ENCODE results near the gene EYA2.
"Not testable (repeated sequence)": the region's sequence is repeated elsewhere in the genome, so short reads cannot be mapped to it uniquely, and the experiment has no call there.

Gene EYA2

DNA sequence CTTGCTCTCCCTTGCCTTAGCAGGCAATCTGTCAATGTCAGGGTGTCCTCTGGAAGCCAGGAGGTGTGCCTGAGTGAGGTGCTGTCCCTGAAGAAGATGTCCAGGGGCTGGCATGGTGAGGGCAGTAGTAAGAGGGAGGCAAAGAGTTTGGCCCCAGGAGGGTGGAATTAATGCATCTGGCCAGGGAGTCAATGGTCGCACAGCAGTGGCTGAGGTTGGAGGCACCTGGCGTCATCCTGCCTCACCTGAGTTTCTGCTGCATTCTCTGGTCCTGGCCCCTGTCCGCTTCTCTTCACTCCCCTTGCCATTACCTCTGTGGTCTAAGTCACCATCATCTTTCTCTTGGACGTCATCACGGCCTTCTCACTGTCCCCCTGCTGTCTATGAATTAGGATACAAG is 255.3 kb downstream of the EYA2 start:
- DNase-seq = no peak

DNA sequence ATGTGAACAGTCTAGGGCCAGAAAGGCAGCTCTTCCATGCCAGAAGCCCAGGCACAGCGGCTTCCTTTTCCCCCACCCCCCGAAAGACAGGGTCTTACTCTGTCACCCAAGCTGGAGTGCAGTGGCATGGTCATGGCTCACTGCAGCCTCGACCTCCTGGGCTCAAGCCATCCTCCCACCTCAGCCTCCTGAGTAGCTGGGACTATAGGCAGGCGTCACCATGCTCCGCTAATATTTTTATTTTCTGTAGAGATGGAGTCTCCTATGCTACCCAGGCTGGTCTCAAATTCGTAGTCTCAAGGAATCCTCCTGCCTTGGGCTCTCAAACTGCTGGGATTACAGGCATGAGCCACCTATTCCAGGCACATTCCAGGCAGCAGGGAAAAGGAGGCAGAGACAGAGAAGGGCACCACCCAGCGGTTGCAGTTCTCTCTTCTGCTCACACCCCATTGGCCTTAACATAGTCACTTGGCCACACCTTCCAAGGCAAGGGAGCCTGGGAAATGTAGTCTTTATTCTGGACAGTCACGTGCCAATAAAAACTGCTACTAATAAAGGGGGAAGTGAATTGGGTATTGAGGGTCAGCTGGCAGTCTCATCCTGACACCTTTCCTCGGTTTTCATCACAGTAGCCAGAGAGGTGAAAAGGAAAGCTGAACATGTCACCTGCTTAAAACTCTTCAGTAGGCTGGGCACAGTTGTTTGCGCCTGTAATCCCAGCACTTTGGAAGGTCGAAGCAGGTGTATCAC is 255.9 kb downstream of the EYA2 start:
- DNase-seq = no peak

DNA sequence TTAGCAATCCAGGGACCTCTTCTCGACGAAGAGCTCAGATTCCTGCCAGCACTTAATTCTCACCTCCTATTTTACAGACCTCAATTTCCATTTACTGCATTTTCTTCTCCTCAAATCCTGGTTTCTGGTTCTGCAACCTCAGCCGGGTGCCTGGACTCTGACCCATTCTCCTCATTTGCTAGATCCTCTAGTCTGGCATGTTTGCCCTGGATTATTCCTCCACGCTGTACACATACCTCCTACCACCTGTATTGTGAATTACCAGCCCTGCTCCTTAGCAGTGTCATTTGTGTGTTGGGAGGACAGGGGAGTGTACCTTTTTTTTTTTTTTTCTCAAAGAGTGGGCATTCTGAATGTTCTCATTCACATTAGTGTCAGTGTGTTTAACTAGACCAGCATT is 257.4 kb downstream of the EYA2 start:
- no peak for DNase-seq

DNA sequence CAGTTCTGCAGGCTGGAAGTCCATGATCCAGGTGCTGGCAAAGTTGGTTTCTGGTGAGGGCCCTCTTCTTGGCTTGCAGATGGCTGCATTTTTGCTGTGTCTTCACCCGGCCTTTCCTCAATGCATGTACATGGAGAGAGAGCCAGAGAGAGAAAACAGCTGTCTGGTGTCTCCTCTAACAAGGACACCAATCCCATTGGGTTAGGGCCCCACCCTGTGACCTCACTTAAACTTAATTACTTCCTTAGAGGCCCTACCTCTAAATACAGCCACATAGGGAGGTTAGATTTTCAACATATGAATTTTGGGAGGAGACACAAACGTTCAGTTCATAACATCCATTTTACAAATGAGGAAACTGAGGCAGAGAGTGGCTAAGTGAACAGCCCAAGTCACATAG is 259.4 kb downstream of the EYA2 start:
- DNase-seq = no peak

DNA sequence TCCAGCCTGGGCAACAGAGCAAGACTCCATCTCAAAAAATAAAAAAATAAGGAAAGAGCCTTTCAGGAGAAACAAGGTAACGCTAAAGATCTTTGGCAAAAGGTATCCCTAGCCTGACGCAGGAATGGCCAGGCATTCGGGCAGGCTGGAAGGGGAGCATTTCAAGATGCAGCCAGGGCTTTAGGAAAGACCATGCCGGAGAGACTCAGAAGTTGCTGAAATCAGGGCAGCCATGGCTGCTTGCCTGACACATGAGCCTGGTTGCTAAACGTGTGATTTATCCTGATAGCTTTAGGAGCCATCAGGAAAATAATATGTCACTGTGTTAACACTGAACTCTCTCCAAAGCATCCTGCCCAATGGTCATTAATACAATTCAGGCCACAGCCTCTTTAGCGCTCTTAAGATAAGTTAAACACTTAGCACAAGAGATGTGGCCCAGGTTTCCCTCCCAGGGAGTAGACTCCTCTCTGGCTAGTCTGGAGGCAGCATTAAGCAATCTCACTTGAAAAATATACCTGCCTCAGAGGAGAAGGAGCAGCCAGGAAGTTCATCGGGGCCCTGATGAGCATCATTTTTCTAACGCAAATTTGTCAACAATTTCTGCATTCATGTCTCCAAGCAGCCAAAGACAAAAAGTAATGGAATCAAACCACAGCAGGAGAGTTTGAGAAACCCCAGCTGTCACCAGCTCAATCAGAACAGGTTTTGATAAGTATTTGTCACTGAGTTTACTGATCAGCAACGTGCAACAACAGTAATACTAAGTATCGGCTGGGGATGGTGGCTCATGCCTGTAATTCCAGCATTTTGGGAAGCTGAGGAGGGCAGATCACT is 261.9 kb downstream of the EYA2 start:
- DNase-seq = no peak

DNA sequence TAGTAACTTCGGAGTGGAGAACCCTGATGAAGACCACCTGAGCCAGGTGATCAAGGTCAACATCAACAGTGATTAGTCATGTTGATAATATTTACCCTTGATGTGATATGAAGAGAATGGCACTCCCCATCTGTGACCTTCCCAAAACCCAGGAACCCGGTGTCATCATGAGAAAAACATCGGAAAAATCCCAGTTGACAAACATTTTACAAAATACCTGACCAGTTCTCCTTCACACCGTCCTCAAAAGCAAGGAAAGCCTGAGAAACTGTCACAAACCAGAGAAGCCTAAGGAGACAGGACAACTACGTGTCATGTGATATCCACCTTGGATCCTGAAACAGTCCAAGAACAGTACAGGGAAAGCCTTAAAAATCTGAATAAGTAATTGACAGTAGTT is 264.5 kb downstream of the EYA2 start:
- no peak for DNase-seq

DNA sequence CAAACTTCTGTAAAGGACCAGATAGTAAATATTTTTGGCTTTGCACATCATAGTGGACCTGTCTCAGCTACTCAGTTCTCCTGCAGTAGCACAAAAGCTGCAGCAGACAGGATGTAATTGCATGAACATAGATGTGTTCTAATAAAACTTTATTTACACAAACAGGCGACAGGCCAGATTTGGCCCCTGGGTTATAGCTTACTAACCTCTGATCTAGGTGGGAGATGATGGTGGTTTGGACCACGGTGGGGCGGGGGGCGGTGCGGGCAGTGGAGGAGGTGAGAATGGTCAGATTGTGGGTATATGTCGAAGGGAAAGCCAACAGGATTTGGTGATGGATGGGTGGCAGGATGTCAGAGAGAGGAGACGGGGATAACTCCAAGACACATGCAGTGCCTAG is 265.6 kb downstream of the EYA2 start:
- no peak for DNase-seq

DNA sequence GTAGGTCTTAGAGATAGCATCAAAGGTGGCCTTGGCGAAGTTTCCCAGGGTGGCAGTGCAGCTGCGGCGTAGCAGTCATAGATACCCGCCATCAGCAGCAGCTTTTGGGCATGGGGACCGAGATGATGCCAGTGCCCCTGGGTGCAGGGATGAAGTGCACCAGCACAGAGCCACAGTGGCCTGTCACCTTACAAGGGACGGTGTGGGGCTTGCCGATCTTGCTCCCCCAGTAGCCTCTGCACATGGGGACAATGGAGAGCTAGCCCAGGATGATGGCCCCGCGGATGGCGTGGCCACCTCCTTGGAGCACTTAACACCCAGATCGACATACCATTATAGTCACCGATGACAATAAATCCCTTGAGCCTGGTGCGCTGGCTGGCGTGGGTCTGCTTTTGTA is 266.3 kb downstream of the EYA2 start:
- no peak for DNase-seq

DNA sequence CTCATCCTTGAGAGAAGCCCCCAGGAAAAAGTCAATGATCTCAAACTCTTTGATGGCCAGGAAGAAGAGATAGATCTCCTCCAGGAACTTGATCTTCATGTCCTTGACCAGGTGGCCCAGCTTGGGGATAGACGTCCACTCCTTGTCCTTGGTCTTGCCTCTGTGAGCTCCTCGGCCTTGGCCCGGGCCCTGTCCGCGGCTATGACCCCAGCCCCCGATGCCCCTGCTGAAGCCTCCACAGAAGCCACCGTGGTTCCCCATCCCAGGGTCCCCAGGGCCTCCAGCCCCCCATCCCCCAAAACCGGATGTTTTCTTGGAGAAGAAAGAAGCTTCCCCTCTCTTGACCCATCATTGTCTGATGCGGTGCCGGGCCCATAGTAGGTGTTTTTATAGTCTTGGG is 266.8 kb downstream of the EYA2 start:
- DNase-seq = no peak

DNA sequence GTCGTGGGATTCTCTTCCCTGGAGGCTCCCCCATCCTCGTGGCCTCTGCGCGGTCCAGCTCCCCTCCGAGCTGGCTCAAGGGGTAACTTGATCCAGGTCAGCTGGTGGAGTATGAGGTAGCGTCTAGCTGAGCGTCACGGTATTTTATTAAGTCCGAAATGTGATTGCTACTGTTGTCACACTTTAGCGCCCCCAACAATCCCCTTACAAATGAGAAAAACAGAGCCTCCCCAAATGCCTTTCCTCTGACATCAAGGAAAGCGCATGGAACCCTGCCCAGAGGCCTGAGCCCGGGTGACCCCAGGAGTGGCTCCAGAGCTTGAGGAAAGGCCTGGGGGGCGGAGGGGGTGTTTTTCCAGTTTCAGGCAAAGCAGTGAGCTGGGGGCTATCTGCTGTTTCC is 269.5 kb downstream of the EYA2 start:
- DNase-seq = no peak

DNA sequence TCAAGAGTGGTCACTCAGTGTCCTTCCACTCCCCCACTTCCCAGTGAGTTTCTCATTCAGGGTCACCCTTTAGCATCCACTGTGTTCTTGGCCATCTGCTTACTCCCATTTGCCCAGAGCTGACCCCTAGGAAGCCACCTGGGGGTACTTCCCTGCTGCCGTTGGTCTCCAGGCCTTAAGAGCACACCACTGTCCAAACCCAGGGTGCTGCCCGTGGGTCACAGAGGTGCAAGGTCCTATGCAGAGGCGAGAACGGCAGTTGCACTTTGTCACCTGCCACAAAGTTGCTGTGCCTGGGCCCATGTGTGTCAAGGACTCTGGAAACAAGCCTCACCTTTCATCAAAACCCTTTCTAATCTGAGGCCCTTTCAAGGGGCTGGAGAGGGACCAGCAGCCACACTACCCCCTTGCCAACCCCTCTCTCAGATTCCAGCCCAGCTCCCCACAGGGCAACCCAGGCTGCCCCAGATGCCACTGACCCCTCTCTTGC is 270.8 kb downstream of the EYA2 start:
- DNase-seq = no peak

DNA sequence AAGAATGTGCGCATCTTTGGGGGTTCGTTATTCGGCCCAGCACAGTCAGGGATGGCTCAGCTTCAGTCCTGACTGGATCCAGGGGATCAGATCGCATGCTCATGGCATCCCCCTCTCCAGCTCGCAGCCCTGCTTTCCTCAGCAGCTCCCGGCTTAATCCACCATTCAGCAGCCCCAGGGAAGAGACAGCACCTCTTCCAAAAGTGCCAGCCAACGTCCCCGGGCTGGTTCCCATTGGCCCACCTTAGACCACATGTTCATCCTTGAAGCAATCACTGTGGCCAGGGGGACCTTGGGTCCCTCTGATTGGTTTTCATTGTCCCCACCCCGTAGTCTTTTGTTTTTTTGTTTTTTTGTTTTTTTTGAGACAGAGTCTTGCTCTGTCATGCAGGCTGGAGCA is 273.2 kb downstream of the EYA2 start:
- DNase-seq = no peak

DNA sequence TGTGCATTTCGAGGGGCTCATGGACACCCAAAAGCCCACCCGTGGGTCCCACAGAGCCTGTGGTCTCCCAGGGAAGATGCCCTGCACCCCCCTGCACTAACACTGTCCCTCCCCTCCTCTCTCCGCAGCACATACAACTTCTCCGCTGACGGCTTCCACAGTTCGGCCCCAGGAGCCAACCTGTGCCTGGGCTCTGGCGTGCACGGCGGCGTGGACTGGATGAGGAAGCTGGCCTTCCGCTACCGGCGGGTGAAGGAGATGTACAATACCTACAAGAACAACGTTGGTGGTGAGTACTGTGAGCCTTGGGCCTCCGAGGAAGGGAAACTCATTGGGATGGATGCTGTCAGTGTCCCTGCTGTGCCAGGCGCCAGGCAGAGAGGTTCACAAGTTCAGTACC is 277.9 kb downstream of the EYA2 start:
- DNase-seq = no peak

DNA sequence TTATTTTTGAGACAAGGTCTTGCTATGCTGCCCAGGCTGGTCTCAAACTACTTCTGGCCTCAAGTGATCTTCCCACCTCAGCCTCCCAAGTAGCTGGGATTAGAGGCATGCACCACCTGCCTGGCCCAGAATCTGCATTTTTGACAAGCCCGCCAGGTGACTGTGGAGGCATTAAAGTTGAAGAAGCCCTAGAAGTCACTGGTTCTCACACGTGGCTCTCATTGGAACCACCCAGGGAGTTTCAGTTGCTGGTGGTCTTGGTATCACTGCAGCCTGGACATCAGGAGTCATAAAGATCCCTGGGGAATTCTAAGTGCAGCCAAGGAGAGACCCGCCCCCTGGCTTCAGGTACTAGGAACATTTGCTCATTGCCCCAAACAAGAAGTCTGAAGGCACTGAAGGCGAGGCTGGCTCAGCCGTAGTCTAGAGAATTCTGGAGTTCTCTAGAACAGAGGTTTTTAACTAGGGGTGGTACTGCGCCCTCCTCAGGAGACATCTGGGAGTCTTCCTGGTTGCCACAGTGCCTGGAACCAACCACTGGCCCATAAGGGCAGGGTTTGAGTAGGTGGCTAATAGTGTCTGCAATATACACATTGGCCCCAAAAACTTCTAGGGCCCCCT is 279.1 kb downstream of the EYA2 start:
- no peak for DNase-seq

DNA sequence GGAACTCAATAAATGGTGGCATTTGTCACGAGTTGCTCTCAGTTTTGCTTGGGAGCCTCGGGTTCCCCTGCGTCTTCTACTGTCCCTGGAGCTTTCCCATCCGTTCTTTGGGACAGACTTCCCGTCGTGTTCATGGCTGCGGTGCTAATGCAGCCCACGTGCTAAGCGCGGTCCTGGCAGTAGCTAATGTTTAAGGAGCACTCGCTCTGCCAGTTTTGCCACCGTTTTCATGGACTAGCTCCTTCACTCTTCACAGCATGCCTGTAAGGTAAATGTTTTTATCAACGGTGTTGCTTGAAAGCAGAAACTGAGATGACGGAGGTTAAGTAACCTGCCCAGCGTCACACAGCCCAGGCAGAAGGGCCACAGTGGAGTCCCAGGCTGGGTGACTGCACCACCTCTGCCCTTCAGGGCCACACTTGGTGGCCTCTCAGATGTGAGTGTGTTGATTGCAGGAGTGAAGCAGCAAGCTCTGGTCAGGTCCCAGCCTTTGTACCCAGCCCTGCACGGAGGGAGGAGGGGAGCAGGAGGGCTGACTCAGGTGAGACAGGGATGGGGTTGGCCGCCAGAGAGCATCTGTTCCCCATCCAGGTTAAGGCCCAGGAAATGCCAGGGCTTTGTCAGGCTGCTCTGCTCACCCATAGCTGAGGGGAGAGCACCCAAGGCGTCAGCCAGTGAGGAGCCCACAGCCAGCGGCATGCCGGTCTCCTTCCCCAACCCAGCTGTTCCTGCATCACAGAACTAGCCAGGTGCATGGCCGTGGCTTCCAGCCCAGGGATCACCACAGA is 280.0 kb downstream of the EYA2 start:
- no peak for DNase-seq

DNA sequence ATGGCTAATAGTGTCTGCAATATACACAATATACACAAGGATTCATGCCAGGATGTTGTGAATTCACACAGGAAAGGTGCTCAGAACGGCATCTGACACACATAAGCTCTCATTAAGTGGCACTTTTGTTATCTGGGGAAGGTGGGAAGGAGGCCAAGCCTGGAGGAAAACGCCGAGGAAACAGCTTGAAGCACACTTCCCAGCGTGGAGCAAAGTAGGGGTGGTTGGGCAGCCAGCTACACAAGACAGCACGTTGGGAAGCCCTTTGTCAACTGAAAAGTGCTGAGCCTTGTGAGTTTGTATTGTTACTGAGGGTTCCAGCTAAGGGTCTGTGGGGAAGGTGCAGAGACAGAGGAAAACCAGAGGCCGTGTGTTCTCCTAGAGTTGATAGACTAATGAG is 280.9 kb downstream of the EYA2 start:
- no peak for DNase-seq

DNA sequence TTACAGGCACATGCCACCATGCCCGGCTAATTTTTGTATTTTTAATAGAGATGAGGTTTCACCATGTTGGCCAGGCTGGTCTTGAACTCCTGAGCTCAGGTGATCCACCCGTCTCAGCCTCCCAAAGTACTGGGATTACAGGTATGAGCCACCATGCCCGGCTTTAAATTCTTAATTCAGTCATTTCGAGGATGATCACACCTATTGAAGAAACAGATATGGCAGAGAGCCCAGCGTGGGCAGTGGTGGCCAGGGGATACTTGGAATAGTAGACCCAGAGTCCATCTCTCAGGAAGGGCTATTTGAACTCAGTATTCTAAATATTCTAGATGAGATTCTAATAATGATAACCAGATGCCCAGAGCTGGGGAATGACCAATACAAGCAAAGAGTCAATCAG is 281.6 kb downstream of the EYA2 start:
- DNase-seq = not testable (repeated sequence)

DNA sequence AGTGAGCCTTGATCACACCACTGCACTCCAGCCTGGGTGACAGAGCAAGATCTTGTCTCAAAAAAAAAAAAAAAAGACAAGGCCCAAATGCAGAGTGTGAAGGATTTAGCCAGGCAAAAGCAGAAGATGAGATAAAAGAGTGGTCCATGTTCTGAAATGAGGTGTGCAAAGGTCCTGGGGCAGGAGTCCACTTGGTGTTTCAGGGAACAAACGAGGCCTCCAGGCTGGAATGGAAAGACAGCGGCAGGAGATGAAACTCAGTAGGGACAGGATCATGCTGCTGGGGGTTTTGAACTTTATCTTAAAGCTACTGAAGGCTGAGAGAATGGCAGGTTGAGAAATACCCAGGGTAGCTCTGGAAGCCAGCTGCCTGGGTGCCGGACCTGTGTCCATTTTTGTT is 283.6 kb downstream of the EYA2 start:
- no peak for DNase-seq

DNA sequence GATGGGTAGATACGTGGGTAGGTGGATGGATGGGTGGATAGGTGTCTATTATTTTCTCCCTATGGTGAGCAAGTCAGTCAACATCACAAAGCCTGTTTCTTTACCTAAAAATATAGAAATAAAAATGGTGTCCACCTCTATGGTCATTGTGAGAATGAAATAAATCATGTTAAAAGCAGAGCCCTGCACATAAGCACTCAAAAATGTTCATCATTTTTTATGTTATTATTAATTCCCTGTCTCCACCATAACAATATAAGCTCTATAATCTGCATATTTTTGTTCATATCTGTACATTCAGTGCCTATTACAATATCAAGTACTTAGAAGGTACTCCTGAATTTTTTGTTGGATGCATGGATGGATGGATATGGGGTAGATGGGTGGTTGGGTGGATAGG is 284.2 kb downstream of the EYA2 start:
- DNase-seq = no peak

DNA sequence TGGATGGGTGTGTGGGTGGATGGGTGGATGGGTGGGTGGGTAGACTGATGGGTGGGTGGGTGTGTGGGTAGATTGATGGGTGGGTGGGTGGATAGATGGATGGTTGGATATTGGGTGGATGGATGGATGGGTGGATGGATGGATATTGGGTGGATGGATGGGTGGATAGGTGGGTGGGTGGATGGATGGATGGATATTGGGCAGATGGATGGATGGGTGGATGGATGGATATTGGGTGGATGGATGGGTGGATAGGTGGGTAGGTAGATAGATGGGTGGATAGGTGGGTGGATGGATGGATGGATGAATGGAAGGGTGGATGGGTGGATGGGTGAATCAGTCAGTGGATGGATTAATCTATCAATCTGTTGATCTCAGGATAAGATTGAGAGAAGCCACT is 284.6 kb downstream of the EYA2 start:
- DNase-seq = no peak

DNA sequence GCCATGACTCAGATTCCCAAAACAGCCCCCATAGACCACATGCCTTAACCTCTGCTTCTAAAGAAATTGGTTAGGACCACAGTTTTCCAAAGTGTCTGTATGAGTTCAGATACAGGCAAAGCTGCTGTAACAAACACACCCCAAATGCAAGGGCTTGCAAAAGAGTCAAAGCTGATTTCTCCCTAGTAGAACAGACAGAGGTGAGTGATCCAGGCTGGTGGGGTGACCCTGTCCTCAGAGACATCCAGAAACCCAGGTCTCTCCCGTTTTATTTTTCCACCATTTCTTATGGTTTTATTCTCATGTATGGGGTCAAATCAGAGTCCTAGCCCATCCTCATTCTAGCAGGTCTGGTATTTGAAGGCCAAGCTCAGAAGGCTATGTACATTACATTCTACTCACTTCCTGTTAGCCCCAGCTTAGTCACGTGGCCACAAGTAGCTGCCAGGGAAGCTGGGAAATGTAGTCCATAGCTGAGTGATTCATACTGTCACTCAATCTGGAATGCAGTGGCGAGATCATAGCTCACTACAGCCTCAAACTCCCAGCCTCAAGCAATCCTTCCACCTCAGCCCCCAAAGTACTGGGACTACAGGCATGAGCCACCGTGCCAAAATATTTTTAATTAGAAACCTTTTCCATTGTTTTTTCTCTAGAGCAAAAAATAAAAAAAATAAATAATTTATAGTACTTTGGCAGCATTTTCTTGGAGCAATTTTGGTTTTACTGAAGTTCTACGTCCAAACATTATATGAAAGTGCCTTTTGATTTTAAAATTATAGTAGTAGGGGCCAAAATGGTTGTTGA is 286.6 kb downstream of the EYA2 start:
- no peak for DNase-seq

DNA sequence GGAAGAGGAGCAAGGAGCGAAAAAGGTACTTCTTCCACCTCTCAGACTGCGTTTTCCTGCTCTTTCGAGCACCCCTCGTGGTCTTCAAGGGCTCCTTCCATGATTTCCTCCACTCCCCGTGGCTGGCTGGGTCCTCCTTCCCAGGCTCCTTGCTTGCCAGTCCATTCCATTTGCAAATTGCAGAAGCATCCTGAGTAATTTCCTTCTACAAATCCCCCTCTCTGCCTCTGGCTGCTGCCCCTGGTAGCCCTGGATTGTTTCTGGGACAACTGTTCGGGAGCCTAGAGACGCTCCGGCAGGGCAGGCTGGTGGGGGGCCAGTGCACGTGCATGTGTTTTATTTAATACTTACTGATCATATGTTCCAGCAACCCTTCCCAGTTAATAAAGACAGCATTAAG is 288.7 kb downstream of the EYA2 start:
- DNase-seq = no peak

All from T-helper 9 cell (primary cell).